ENCODE results near the gene CYP4X1. TPM values are rescaled to one million over a fixed set of nuclear protein-coding genes. Genes with fewer than 3 reads are reported as not detected.

CYP4X1 gene
- total and polyA plus RNA-seq, 2 of the 8 experiments (the other 6 are each of a cell fraction or from before 2014, with no cell fraction given) = 1.3 to 3.5 TPM

DNA sequence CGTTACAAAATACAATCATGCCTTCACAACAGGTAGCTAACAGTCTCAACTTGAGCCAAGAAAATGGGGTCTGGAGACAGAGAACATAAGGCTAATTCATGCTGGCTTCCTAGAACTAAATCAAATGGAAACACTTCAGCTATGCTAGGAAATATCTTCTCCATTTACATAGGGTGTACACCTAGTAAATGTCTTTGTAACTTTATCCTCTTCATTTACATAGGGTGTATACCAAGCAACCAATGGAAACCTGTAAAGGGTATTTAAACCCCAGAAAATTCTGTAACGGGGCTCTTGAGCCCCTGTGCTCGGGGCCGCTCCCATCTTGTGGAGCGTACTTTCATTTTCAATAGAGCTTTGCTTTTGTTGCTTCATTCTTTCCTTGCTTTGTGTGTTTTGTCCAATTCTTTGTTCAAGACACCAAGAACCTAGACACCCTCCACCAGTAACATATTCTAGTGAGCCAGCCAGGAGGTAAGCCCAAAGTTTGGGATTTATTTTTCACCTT is 19.5 kb upstream of the CYP4X1 start:
- Histone ChIP-seq H3K27me3 (replicated peaks in 1 of 4; ENCODE audit: control insufficient read depth in 3 of 4, extremely low read depth in 1 of 4, insufficient read depth in 3 of 4, low read length in 3 of 4) (no peaks in the 10 kb centered on the region; a peak in 1 of 7 replicates), H3K36me3 (ENCODE audit: control insufficient read depth in 2 of 4, insufficient read depth in 4 of 4, low read length in 3 of 4) (peaks cover 0 to 5% (median 0%) of the 10 kb centered on the region in 4 experiments; a peak in 1 of 8 replicates), H2AFZ (ENCODE audit: low read length) (no peak overlapping the region), H4K20me1 (replicated peaks in 1 of 2; ENCODE audit: control insufficient read depth in 1 of 2, insufficient read depth in 2 of 2, low read length in 2 of 2) (no peaks in the 10 kb centered on the region), H3K23ac (ENCODE audit: insufficient read length) (no peak overlapping the region), H2BK12ac (ENCODE audit: low read depth, low read length) (no peak overlapping the region), H4K5ac (ENCODE audit: insufficient read length, low read depth, low read length) (no peak overlapping the region), H3K18ac (ENCODE audit: extremely low read depth, low read length) (no peak overlapping the region), H2AK5ac (ENCODE audit: low read depth, low read length) (no peak overlapping the region), H2BK5ac (ENCODE audit: low read depth, low read length) (no peak overlapping the region), H4K91ac (replicated peaks; ENCODE audit: insufficient read length, low read length) (no peak overlapping the region), H3K4me1 (replicated peaks in 1 of 4; ENCODE audit: control insufficient read depth in 3 of 4, insufficient read depth in 4 of 4, low read length in 3 of 4) (peaks cover 0 to 3% (median 0%) of the 10 kb centered on the region in 4 experiments; a peak in 2 of 7 replicates), H2BK15ac (ENCODE audit: low read length) (no peak overlapping the region), H3K9me3 (ENCODE audit: insufficient read depth in 2 of 2, low read depth in 1 of 2, low read length in 1 of 2) (peaks cover 6 to 9% of the 10 kb centered on the region in 2 experiments; a peak in 3 of 4 replicates), H3K79me1 (ENCODE audit: low read depth, low read length) (no peaks in the 10 kb centered on the region), H3K4me3 (ENCODE audit: extremely low read depth in 1 of 4, insufficient read depth in 2 of 4, low read depth in 3 of 4, low read length in 4 of 4) (no peak overlapping the region), H3K27ac (ENCODE audit: low read depth, low read length) (no peak overlapping the region), H2BK20ac (ENCODE audit: low read length) (no peak overlapping the region), H3K9ac (replicated peaks in 1 of 4; ENCODE audit: extremely low read depth in 1 of 4, low read depth in 3 of 4, low read length in 3 of 4) (no peak overlapping the region), H4K8ac (ENCODE audit: extremely low read depth, insufficient read depth, low read length) (no peak overlapping the region), H3K56ac (replicated peaks; ENCODE audit: insufficient read length, low read depth, low read length) (no peak overlapping the region), H3K23me2 (ENCODE audit: low read depth, low read length) (no peaks in the 10 kb centered on the region), H2BK120ac (replicated peaks; ENCODE audit: low read depth, low read length) (no peak overlapping the region), H3K4ac (replicated peaks; ENCODE audit: insufficient read length, low read depth, low read length) (no peak overlapping the region), H3K14ac (ENCODE audit: insufficient read length) (no peak overlapping the region), H3K79me2 (ENCODE audit: control insufficient read depth in 1 of 2, insufficient read depth in 2 of 2, low read length in 2 of 2) (no peaks in the 10 kb centered on the region), H3K4me2 (ENCODE audit: insufficient read depth in 1 of 2, low read depth in 2 of 2, low read length in 2 of 2) (no peak overlapping the region)
- 93 to 100% methylated on average over 1 to 5 of the region's 5 CpGs for WGBS, 2 experiments (ENCODE audit: extremely low coverage in 1 of 2, insufficient coverage in 1 of 2, insufficient read length in 1 of 2, insufficient replicate concordance in 2 of 2, low coverage in 1 of 2, low lambda C conversion rate in 2 of 2, missing lambda C conversion rate in 1 of 2)
- CTCF ChIA-PET (ENCODE audit: partially characterized antibody) = interaction anchor here (0.7 to 2.0 kb wide), 4 partner anchors 14 to 287 kb away, joined by 3 to 6 read pairs (median 4); no protein-coding TSS in a partner anchor
- no peak for TF ChIP-seq CHD1 (IDR thresholded peaks at IDR 0.05; ENCODE audit: low read depth, low read length)
- no peak for TF ChIP-seq SP2 (IDR thresholded peaks at IDR 0.05; ENCODE audit: low read length)
- no peak for TF ChIP-seq RNF2 (IDR thresholded peaks at IDR 0.05; ENCODE audit: borderline replicate concordance, low read depth, low read length, missing control alignments, poor library complexity, severe bottlenecking)
- TF ChIP-seq ATF3 (IDR thresholded peaks at IDR 0.05; ENCODE audit: insufficient read depth, low read depth, low read length) = no peak
- no peak for TF ChIP-seq BACH1 (IDR thresholded peaks at IDR 0.05; ENCODE audit: low read length)
- POLR2A ChIA-PET (ENCODE audit: partially characterized antibody) = no interaction called here
- no peak for DNase-seq (ENCODE audit: low read depth in 1 of 2, low spot score in 2 of 2)
- FAIRE-seq = no peak
